LoVo (cell line): ENCODE results near the gene KIAA1755.
"Not testable (repeated sequence)": the region's sequence is repeated elsewhere in the genome, so short reads cannot be mapped to it uniquely, and the experiment has no call there.

Experiments
- DNase-seq: peaks from one replicate; pipeline ENCODE4 v3.0.0-alpha.2; 2016; ENCODE audit warnings: low spot score

Gene KIAA1755

GRCh38 chr20:38286586-38287531, 26.3 kb upstream of the KIAA1755 start:
- peak; percentile 25 for DNase-seq

- DNase-seq: no peak
Measured at GRCh38 chr20:38284893-38285444, 24.4 kb upstream of the KIAA1755 start.

GRCh38 chr20:38284066-38284650, 23.6 kb upstream of the KIAA1755 start:
- DNase-seq: not testable (repeated sequence)

- no peak for DNase-seq
Measured at GRCh38 chr20:38283236-38283635, 22.7 kb upstream of the KIAA1755 start.

- DNase-seq: not testable (repeated sequence)
Measured at GRCh38 chr20:38281176-38281915, 20.8 kb upstream of the KIAA1755 start.

GRCh38 chr20:38278763-38279162, 18.2 kb upstream of the KIAA1755 start:
- DNase-seq: no peak

DNA sequence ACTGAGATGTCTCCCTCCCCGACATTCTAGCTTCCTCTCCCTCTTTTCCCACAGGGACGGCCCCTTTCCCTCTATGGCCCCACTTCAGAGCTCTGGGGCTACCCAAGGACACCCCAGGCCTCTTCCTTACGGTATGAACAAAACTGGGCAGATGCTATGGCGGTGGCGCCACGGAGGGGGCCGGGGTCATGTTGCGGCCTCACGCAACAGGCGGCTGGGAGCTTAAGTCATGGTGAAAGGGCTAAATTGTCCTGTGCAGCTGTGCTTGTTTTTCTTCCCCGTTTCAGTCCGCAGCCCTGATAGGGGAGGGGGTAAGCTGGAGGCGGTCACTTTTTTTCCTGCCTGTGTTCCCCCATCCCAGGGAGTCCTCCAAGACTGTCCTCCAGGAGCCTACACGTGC, 17.6 kb upstream of the KIAA1755 start:
- DNase-seq: no peak

- no peak for DNase-seq
Measured at GRCh38 chr20:38277691-38278090, 17.2 kb upstream of the KIAA1755 start.

DNA sequence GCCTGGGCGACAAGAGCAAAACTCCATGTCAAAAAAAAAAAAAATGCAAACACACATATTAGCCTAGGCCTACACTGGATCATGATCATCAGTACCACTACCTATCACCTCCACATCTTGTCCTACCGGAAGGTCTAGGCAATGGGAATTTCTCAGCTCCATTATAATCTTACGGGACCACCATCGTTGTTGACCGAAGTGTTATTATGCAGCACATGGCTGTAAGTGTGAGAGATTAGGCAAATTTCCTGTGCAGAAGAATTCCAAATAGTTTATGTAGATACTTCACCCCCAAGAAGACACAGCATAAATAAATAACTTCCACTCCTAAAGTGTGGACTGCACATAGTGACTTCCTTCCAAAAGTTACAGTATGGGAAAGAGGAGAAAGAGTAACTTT, 16.8 kb upstream of the KIAA1755 start:
- no peak for DNase-seq

- peak; percentile 25 for DNase-seq
Measured at GRCh38 chr20:38275815-38276550, 15.4 kb upstream of the KIAA1755 start.

GRCh38 chr20:38272961-38273360, 12.4 kb upstream of the KIAA1755 start:
- no peak for DNase-seq

GRCh38 chr20:38272398-38272797, 11.9 kb upstream of the KIAA1755 start:
- DNase-seq: no peak

DNA sequence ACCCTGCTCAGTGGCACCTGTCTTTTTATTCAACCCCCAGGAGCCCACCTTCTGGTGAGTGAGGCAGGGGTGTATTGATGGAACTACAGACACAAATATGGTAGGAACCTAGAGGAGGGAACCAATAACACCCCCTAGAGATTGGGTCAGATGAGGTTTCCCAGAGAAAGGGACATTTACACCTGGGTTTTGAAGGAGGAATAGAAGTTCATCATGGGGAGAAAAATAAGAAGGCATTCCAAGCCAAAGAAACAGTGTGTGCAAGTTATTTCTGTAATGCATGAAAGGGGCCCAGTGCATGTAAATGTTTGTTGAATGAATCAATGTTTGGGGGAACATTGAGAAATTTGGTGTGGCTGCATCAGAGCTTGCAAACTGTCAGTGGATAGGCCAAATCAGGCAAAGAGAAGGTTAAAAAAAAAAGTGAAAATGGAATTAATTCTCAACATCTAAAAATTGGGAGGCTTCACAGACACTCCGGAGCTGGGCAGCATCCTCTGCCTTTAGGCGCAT, 11.1 kb upstream of the KIAA1755 start:
- DNase-seq: no peak

DNA sequence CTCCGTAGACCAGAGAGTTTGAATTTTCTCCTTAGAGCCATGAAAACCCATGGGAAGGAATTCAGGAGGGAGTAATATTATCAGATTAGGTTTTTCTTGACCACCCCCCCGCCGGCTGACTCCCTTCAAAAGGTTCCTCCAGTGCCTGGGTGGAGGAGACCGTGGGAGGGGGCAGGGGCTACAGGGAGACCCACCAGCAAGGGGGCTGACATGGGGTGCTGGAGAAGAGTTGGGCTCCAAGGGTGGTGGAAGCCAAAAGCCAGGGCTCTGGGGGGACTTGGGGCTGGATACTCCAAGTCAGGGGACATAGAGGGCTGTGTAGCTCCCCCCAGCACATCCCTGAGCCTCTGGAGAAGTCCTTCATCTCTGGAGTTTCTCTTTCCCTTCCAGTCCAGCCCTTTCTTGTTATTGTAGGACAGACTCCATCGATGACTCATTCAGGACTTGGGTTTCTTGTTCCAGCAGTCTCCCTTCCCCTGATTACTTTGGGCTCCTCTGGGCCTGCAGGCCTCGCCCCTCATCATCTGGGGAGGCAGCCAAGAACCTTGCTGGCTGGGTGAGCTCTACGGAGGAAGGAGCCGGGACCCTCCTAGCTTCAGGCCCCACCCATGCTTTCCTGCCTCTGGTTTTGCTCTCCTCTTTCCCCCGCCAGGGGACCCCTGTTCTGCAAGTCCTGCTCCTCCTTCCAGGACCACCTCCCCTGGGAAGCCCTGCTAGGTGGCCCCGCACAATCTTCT, 10.5 kb upstream of the KIAA1755 start:
- DNase-seq: peak; percentile 61

DNA sequence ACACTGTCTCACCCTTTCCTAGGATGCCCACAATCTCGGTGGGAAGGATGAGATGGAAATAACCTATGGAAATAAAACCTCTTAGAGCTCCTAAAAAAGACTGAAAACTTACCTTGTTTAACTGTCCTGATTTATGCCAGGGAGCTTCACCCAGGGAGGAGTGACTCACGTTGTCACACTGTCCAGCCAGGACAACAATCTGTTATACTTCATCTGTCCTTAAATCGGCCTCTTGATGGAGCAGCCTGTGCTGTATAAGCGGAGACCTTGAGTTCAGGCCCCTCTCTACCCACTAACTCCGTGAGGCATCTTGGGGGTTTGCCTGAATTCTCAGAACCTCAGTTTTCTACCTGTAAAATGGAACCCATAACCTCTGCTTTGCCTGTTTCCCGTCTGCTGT, 9.2 kb upstream of the KIAA1755 start:
- no peak for DNase-seq

DNA sequence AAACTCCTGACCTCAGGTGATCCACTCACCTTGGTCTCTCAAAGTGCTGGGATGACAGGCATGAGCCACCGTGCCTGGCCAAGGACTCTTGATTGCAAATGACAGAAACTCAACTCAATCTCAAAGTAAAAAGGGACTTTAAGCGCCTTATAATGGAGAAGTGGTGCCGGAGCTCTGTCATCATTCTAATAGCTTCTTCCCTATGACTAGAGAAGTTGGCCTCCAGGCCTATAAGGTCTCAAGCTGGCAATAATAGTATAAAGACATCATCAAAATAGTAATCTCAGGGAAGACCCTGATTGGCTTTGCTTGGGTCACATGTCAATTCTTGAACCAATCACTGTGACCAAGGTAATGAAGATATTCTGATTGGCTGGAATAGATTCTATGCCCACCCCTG, 8.5 kb upstream of the KIAA1755 start:
- no peak for DNase-seq

DNA sequence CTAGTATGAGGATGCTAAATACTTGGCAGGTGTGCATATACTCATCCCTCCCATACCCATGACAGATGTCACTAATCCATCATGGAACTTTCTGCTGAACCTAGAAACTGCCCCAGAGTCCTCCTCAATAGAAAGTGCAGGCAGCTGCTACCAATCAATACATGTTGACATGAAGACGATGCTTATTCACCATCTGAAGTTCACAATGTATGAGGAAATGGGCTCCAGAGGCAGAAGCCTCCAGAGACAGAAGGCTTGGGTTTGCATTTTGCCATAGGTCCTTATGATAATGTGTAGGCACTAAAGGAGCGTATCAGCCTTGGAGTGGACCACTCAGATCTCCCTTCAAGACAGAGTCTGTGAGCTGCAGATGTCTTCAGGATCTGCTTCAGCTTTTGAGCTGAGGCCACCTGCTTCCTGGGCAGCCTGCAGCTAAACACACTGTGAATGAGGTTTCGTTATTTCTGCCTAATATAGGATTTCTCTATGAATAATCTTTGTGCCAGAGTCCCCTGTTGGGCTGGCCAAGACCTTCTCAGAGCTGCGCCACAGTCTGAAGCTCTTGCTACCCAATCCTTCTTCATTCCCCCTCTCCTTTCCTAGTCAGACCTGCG, 7.5 kb upstream of the KIAA1755 start:
- no peak for DNase-seq

DNA sequence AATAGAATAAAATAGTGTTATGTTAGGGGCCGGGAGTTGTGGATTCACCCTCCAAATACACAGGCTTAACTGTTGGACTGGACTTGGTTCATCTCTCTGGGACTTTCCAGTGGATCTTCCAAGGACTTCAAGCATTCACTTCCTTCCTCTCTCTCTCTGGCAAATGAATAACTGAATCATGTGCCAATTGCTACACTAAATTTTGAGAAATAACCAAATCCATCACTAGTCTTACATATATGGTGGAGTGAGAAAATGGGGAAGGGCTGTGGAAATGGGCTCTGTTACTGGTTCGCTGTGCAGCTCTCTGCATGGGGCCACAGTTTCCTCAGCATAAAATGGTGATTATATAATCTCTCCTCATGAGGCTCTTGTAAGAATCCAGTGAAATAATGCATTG, 6.8 kb upstream of the KIAA1755 start:
- no peak for DNase-seq

GRCh38 chr20:38266426-38266825, 5.9 kb upstream of the KIAA1755 start:
- no peak for DNase-seq

DNA sequence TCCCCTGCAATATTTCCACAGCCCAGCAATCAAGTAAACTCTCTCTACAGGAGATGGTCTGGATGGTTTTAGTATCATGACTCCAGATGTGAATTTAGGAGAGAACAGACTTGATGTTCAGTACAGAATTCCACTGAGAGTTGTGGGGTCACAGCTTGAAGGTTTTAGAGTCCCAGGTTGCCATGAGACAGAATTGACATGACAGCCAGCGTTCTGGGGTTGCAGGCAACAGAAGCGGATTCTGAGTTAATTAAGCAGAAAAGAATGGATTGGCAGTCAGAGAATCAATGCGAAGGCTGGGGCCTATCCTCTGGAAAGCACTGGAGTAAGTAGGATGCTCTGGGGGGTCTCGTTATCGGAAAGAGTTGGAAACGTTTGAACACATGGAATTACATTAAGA, 2.4 kb upstream of the KIAA1755 start:
- DNase-seq: no peak

DNA sequence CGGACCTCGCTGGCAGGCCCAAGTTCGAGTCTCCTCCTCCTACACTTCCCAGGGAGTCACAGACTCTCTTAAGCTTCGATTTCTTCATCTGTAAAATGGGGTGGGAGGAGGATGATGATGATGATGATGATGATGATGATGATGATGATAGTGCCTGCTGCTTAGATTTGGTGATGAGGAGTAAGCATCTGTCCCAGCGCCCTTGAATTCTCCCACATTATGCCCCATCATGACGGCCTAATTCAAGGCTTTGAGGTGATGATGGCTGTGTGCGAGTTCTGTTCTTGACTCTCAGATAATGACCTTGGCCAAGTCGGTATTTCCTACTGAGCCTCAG, 487 bp upstream of the KIAA1755 start:
- DNase-seq: no peak
